Naive B cell (primary cell): ENCODE results near the gene POLR3H. TPM values are rescaled to one million over a fixed set of nuclear protein-coding genes. Genes with fewer than 3 reads are reported as not detected.
A peak's percentile ranks its signal among the peaks of the same experiment; 100 is the strongest.

Experiments
- ATAC-seq, 2 donors: fragments of 150-1000 bp; cut with Tn5 transposase; 2 replicates each; pipeline ENCODE4 v1.10.0; 2021; ENCODE audit warnings: low read depth in 2 of 2, mild to moderate bottlenecking in 2 of 2, moderate library complexity in 2 of 2
- DNase-seq: peaks from one replicate; pipeline ENCODE4 v3.0.0; 2022
- H3K27ac Mint-ChIP-seq, 6 donors: one replicate each; pipeline ENCODE4 v1.8.0; 2020 to 2022; ENCODE audit warnings: mild to moderate bottlenecking in 6 of 6, mixed read lengths in 6 of 6, moderate library complexity in 5 of 6, inconsistent platforms in 2 of 6
- H3K27me3 Mint-ChIP-seq, 3 donors: one replicate each; pipeline ENCODE4 v1.8.0; 2021 to 2022; ENCODE audit warnings: mixed read lengths in 3 of 3, mild to moderate bottlenecking in 1 of 3
- H3K36me3 Mint-ChIP-seq, 2 donors: one replicate each; pipeline ENCODE4 v1.8.0; 2020 to 2022; ENCODE audit warnings: mixed read lengths in 2 of 2, inconsistent platforms in 1 of 2, mild to moderate bottlenecking in 1 of 2
- H3K4me1 Mint-ChIP-seq, 3 donors: one replicate each; pipeline ENCODE4 v1.8.0; 2020 to 2022; ENCODE audit warnings: mixed read lengths in 3 of 3, inconsistent platforms in 1 of 3, mild to moderate bottlenecking in 1 of 3, moderate library complexity in 1 of 3
- H3K4me3 Mint-ChIP-seq, 8 donors: one replicate each; pipeline ENCODE4 v1.8.0; 2020 to 2022; ENCODE audit warnings: mild to moderate bottlenecking in 8 of 8, mixed read lengths in 8 of 8, moderate library complexity in 8 of 8, inconsistent platforms in 2 of 8
- H3K9me3 Mint-ChIP-seq, 7 donors: one replicate each; pipeline ENCODE4 v1.8.0; 2020 to 2022; ENCODE audit warnings: mixed read lengths in 7 of 7, mild to moderate bottlenecking in 5 of 7, inconsistent platforms in 2 of 7, moderate library complexity in 1 of 7
- polyA plus RNA-seq, 6 donors: library from polyadenylated mRNA; unstranded; fragments of 300-500 nt; fragmentation: Illumina TruSeq; gene quantifications; one replicate each; pipeline ENCODE4 v1.2.3, GENCODE V29; 2021; ENCODE audit warnings: low read depth in 6 of 6

Gene POLR3H
- polyA plus RNA-seq, 6 donors from 2014 or later: 17.9 to 27.2 (median 22.6) TPM

- DNase-seq (no peak), ATAC-seq (no peak)
- H3K4me1 Mint-ChIP-seq: peaks cover 31 to 45% (median 36%) of the 10 kb centered on the region in 3 donors
- no peaks in the 10 kb centered on the region for H3K9me3 Mint-ChIP-seq
- H3K27ac Mint-ChIP-seq: peak overlapping the region in 3 of 6 donors; percentile 24 to 56 (median 33)
- H3K36me3 Mint-ChIP-seq: peaks cover 0 to 4% of the 10 kb centered on the region in 2 donors
- H3K27me3 Mint-ChIP-seq: no peaks in the 10 kb centered on the region
- peak overlapping the region in 1 of 8 donors; percentile 73 for H3K4me3 Mint-ChIP-seq
Observed at GRCh38 chr22:41540006-41540315, 4.3 kb downstream of the POLR3H start.

GRCh38 chr22:41539146-41540005 is 4.9 kb downstream of the POLR3H start:
- H3K4me1 Mint-ChIP-seq: peaks cover 26 to 39% (median 30%) of the 10 kb centered on the region in 3 donors

GRCh38 chr22:41538583-41538982 is 5.7 kb downstream of the POLR3H start:
- Mint-ChIP-seq H3K27me3 (no peaks in the 10 kb centered on the region), H3K36me3 (peaks cover 0 to 4% of the 10 kb centered on the region in 2 donors), H3K4me3 (no peak overlapping the region), H3K27ac (no peak overlapping the region), H3K9me3 (no peaks in the 10 kb centered on the region), H3K4me1 (peaks cover 20 to 37% (median 23%) of the 10 kb centered on the region in 3 donors)
- DNase-seq (no peak), ATAC-seq (no peak)

More at GRCh38 chr22:41539146-41540005, 4.9 kb downstream of the POLR3H start:
- Mint-ChIP-seq H3K4me3 (peak overlapping the region in 1 of 8 donors; percentile 73), H3K27ac (peak overlapping the region in 3 of 6 donors; percentile 35 to 82 (median 81)), H3K9me3 (no peaks in the 10 kb centered on the region), H3K36me3 (peaks cover 0 to 4% of the 10 kb centered on the region in 2 donors), H3K27me3 (no peaks in the 10 kb centered on the region)
- ATAC-seq: no peak
- no peak for DNase-seq

- Mint-ChIP-seq H3K27ac (peak overlapping the region in 1 of 6 donors; percentile 62), H3K27me3 (no peaks in the 10 kb centered on the region), H3K4me3 (no peak overlapping the region), H3K9me3 (no peaks in the 10 kb centered on the region), H3K36me3 (peaks cover 0 to 4% of the 10 kb centered on the region in 2 donors), H3K4me1 (peaks cover 10 to 27% (median 13%) of the 10 kb centered on the region in 3 donors)
- ATAC-seq (no peak), DNase-seq (no peak)
Observed at GRCh38 chr22:41537203-41537602, 7.1 kb downstream of the POLR3H start.

GRCh38 chr22:41535244-41535643 is 9.0 kb downstream of the POLR3H start:
- Mint-ChIP-seq H3K4me3 (no peak overlapping the region), H3K36me3 (peaks cover 0 to 4% of the 10 kb centered on the region in 2 donors), H3K27ac (peak overlapping the region in 1 of 6 donors; percentile 93), H3K27me3 (no peaks in the 10 kb centered on the region), H3K9me3 (no peaks in the 10 kb centered on the region), H3K4me1 (peaks cover 0 to 11% (median 4%) of the 10 kb centered on the region in 3 donors)
- DNase-seq (no peak), ATAC-seq (no peak)

GRCh38 chr22:41534219-41534618 is 10.1 kb downstream of the POLR3H start:
- Mint-ChIP-seq H3K27ac (peak overlapping the region in 1 of 6 donors; percentile 24), H3K4me3 (no peak overlapping the region), H3K27me3 (no peaks in the 10 kb centered on the region), H3K9me3 (no peaks in the 10 kb centered on the region), H3K36me3 (peaks cover 0 to 4% of the 10 kb centered on the region in 2 donors), H3K4me1 (peaks cover 0 to 7% (median 4%) of the 10 kb centered on the region in 3 donors)
- no peak for ATAC-seq
- DNase-seq: no peak

- H3K4me1 Mint-ChIP-seq: peaks cover 0 to 5% (median 4%) of the 10 kb centered on the region in 3 donors
- DNase-seq: peak; percentile 40
- H3K27me3 Mint-ChIP-seq: no peaks in the 10 kb centered on the region
- peaks cover 4 to 8% of the 10 kb centered on the region in 2 donors for H3K36me3 Mint-ChIP-seq
- peak overlapping the region in 1 of 8 donors; percentile 15 for H3K4me3 Mint-ChIP-seq
- H3K9me3 Mint-ChIP-seq: no peaks in the 10 kb centered on the region
- peak; percentile 82 to 84 for ATAC-seq
- H3K27ac Mint-ChIP-seq: peak overlapping the region in 4 of 6 donors; percentile 4 to 90 (median 39)
Observed at GRCh38 chr22:41532908-41533825, 11.1 kb downstream of the POLR3H start.

- no peak for ATAC-seq
- Mint-ChIP-seq H3K9me3 (no peaks in the 10 kb centered on the region), H3K4me3 (peak overlapping the region in 1 of 8 donors; percentile 9), H3K4me1 (peaks cover under 1 to 4% (median 3%) of the 10 kb centered on the region in 3 donors), H3K27ac (peak overlapping the region in 2 of 6 donors; percentile 11 to 74), H3K27me3 (no peaks in the 10 kb centered on the region), H3K36me3 (peaks cover 4 to 8% of the 10 kb centered on the region in 2 donors)
- no peak for DNase-seq
Observed at GRCh38 chr22:41531715-41532477, 12.4 kb downstream of the POLR3H start.

GRCh38 chr22:41530890-41531714 is 13.2 kb downstream of the POLR3H start:
- H3K36me3 Mint-ChIP-seq: peaks cover 4 to 8% of the 10 kb centered on the region in 2 donors
- ATAC-seq: no peak
- peak overlapping the region in 2 of 6 donors; percentile 32 to 79 for H3K27ac Mint-ChIP-seq
- no peak overlapping the region for H3K4me3 Mint-ChIP-seq
- peaks cover 4 to 10% (median 8%) of the 10 kb centered on the region in 3 donors for H3K4me1 Mint-ChIP-seq
- H3K9me3 Mint-ChIP-seq: no peaks in the 10 kb centered on the region
- DNase-seq: no peak
- no peaks in the 10 kb centered on the region for H3K27me3 Mint-ChIP-seq

- peaks cover 0 to 8% of the 10 kb centered on the region in 2 donors for H3K36me3 Mint-ChIP-seq
- no peak for ATAC-seq
- H3K4me1 Mint-ChIP-seq: peaks cover 0 to 20% (median 18%) of the 10 kb centered on the region in 3 donors
Observed at GRCh38 chr22:41528938-41529561, 15.2 kb downstream of the POLR3H start.

GRCh38 chr22:41528132-41528766 is 16.0 kb downstream of the POLR3H start:
- peaks cover 0 to 8% of the 10 kb centered on the region in 2 donors for H3K36me3 Mint-ChIP-seq
- H3K9me3 Mint-ChIP-seq: no peaks in the 10 kb centered on the region
- no peak for ATAC-seq
- H3K27ac Mint-ChIP-seq: peak overlapping the region in 1 of 6 donors; percentile 57
- no peak overlapping the region for H3K4me3 Mint-ChIP-seq
- peaks cover 0 to 20% (median 15%) of the 10 kb centered on the region in 3 donors for H3K4me1 Mint-ChIP-seq
- H3K27me3 Mint-ChIP-seq: no peaks in the 10 kb centered on the region
- DNase-seq: no peak

More at GRCh38 chr22:41528938-41529561, 15.2 kb downstream of the POLR3H start:
- H3K4me3 Mint-ChIP-seq: no peak overlapping the region
- H3K27ac Mint-ChIP-seq: peak overlapping the region in 1 of 6 donors; percentile 34
- H3K9me3 Mint-ChIP-seq: no peaks in the 10 kb centered on the region
- no peak for DNase-seq
- H3K27me3 Mint-ChIP-seq: no peaks in the 10 kb centered on the region
